Measurements from ENCODE around the gene SYT8. TPM values are rescaled to one million over a fixed set of nuclear protein-coding genes. Genes with fewer than 3 reads are reported as not detected.

The SYT8 gene
- total and polyA plus RNA-seq, 2 of the 8 experiments (the other 6 are each of a cell fraction or from before 2014, with no cell fraction given), result not detected

DNA sequence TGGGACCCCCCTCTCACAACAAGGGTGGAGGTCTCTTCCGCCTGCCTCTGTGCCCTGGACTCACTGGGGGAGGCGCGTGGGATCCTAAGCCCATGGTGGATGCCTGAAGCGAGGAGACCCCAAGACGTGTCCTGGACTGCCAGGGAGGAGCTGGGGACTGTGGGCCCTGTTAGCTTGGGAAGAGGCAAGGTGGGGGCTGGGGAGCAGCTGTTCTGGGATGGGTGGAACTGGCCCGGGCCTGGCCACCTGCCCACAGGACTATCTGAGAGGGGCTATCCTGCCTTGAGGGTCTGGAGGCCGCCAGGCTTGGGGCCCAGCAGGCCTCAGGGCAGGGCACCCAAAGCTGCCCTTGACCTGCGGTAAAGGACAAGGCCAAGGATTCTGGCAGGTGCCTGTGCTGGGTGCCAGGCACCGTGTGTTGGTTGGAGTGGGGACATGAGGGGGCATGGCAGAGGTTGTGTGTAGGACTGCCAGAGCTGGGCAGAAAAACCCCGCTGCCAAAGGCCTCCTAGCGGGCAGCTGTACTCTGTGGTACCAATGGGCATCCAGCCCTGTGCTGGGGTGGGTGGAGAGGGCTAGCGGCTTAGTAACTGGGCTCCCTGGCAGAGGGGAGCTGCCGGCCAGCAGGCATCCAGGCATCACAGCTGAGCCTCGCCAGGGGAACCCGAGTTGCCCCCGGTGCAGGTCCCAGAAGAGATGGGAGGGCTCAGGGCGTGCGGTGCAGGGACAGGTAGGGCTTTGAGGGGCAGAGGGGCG is 18.8 kb downstream of the SYT8 start:
- FAIRE-seq (no peak), DNase-seq (ENCODE audit: low read depth in 1 of 2, low spot score in 2 of 2) (no peak)
- H3K56ac ChIP-seq (replicated peaks; ENCODE audit: insufficient read length, low read depth, low read length), result no peak overlapping the region
- no peaks in the 10 kb centered on the region for H3K36me3 ChIP-seq (ENCODE audit: control insufficient read depth in 2 of 4, insufficient read depth in 4 of 4, low read length in 3 of 4)
- H3K4me3 ChIP-seq (ENCODE audit: extremely low read depth in 1 of 4, insufficient read depth in 2 of 4, low read depth in 3 of 4, low read length in 4 of 4), result no peak overlapping the region
- no peak overlapping the region for H2AK5ac ChIP-seq (ENCODE audit: low read depth, low read length)
- no peak overlapping the region for H4K91ac ChIP-seq (replicated peaks; ENCODE audit: insufficient read length, low read length)
- no peaks in the 10 kb centered on the region; a peak in 1 of 7 replicates for H3K27me3 ChIP-seq (replicated peaks in 1 of 4; ENCODE audit: control insufficient read depth in 3 of 4, extremely low read depth in 1 of 4, insufficient read depth in 3 of 4, low read length in 3 of 4)
- POLR2A ChIA-PET (ENCODE audit: partially characterized antibody), result no interaction called here
- H2BK120ac ChIP-seq (replicated peaks; ENCODE audit: low read depth, low read length), result no peak overlapping the region
- H3K4me1 ChIP-seq (replicated peaks in 1 of 4; ENCODE audit: control insufficient read depth in 3 of 4, insufficient read depth in 4 of 4, low read length in 3 of 4), result 0 out of 7 replicates have a peak, but pooled peaks cover 0 to under 1% (median 0%) of the 10 kb centered on the region in 4 experiments
- H2BK15ac ChIP-seq (ENCODE audit: low read length), result no peak overlapping the region
- H3K9me3 ChIP-seq (ENCODE audit: insufficient read depth in 2 of 2, low read depth in 1 of 2, low read length in 1 of 2), result no peaks in the 10 kb centered on the region
- H4K20me1 ChIP-seq (replicated peaks in 1 of 2; ENCODE audit: control insufficient read depth in 1 of 2, insufficient read depth in 2 of 2, low read length in 2 of 2), result no peaks in the 10 kb centered on the region
- no peak overlapping the region for H3K4ac ChIP-seq (replicated peaks; ENCODE audit: insufficient read length, low read depth, low read length)
- H3K14ac ChIP-seq (ENCODE audit: insufficient read length), result no peak overlapping the region
- peak overlapping the region; percentile 25; the same call in 1 of the 2 replicates for H4K8ac ChIP-seq (ENCODE audit: extremely low read depth, insufficient read depth, low read length)
- no peak overlapping the region for H2BK5ac ChIP-seq (ENCODE audit: low read depth, low read length)
- no peak overlapping the region for H2BK12ac ChIP-seq (ENCODE audit: low read depth, low read length)
- 96% methylated on average over 19 of the region's 19 CpGs; no CpG with 5 or more reads in 1 of the 2 experiments for WGBS, 2 experiments (ENCODE audit: extremely low coverage in 1 of 2, insufficient coverage in 1 of 2, insufficient read length in 1 of 2, insufficient replicate concordance in 2 of 2, low coverage in 1 of 2, low lambda C conversion rate in 2 of 2, missing lambda C conversion rate in 1 of 2)
- no peak overlapping the region for H2AFZ ChIP-seq (ENCODE audit: low read length)
- no peak overlapping the region for H2BK20ac ChIP-seq (ENCODE audit: low read length)
- no peak overlapping the region for H3K9ac ChIP-seq (replicated peaks in 1 of 4; ENCODE audit: extremely low read depth in 1 of 4, low read depth in 3 of 4, low read length in 3 of 4)
- no peak overlapping the region for H3K27ac ChIP-seq (ENCODE audit: low read depth, low read length)
- no peaks in the 10 kb centered on the region for H3K23me2 ChIP-seq (ENCODE audit: low read depth, low read length)
- H3K79me1 ChIP-seq (ENCODE audit: low read depth, low read length), result no peaks in the 10 kb centered on the region
- no peak overlapping the region for H3K4me2 ChIP-seq (ENCODE audit: insufficient read depth in 1 of 2, low read depth in 2 of 2, low read length in 2 of 2)
- no peak overlapping the region for H3K18ac ChIP-seq (ENCODE audit: extremely low read depth, low read length)
- H3K23ac ChIP-seq (ENCODE audit: insufficient read length), result no peak overlapping the region
- H4K5ac ChIP-seq (ENCODE audit: insufficient read length, low read depth, low read length), result no peak overlapping the region
- no peaks in the 10 kb centered on the region for H3K79me2 ChIP-seq (ENCODE audit: control insufficient read depth in 1 of 2, insufficient read depth in 2 of 2, low read length in 2 of 2)
- CTCF ChIA-PET (ENCODE audit: partially characterized antibody), result interaction anchor here (0.6 to 15.7 kb wide), 10 partner anchors 21 to 300 kb away, joined by 3 to 232 read pairs (median 5); no protein-coding TSS in a partner anchor
- TF ChIP-seq RXRA (IDR thresholded peaks at IDR 0.05; ENCODE audit: insufficient read depth, low read depth, low read length), result no peak
- TF ChIP-seq BACH1 (IDR thresholded peaks at IDR 0.05; ENCODE audit: low read length), result no peak
- no peak for TF ChIP-seq CTBP2 (IDR thresholded peaks at IDR 0.05; ENCODE audit: borderline replicate concordance, insufficient read depth, insufficient read length, low read length)
- TF ChIP-seq NRF1 (IDR thresholded peaks at IDR 0.05; ENCODE audit: low read depth, low read length), result no peak
- TF ChIP-seq JUND (IDR thresholded peaks at IDR 0.05; ENCODE audit: low read length), result no peak
- no peak for TF ChIP-seq RFX5 (IDR thresholded peaks at IDR 0.05; ENCODE audit: borderline replicate concordance, low read depth, low read length)
